GM10266 (cell line): ENCODE results near the gene MARK3.

ENCODE experiments used
- DNase-seq: peaks from one replicate; pipeline ENCODE4 v3.0.0; 2012; ENCODE audit errors: extremely low spot score
- CTCF ChIP-seq: IDR thresholded peaks from 2 replicates; pipeline ENCODE4 v1.5.1; 2012; ENCODE audit warnings: mild to moderate bottlenecking, low read depth; ENCODE audit not compliant: control insufficient read depth, insufficient read depth; ENCODE audit errors: missing control alignments

The MARK3 gene

GRCh38 chr14:103398427-103399195, 13.4 kb downstream of the MARK3 start:
- DNase-seq: no peak
- no peak for TF ChIP-seq CTCF

GRCh38 chr14:103400537-103400936, 15.3 kb downstream of the MARK3 start:
- no peak for DNase-seq
- no peak for TF ChIP-seq CTCF

GRCh38 chr14:103401223-103402214, 16.3 kb downstream of the MARK3 start:
- DNase-seq: no peak
- no peak for TF ChIP-seq CTCF

GRCh38 chr14:103402695-103403094, 17.5 kb downstream of the MARK3 start:
- DNase-seq: no peak
- no peak for TF ChIP-seq CTCF

- no peak for DNase-seq
- TF ChIP-seq CTCF: no peak
Observed at GRCh38 chr14:103404032-103404918, 19.1 kb downstream of the MARK3 start.

- TF ChIP-seq CTCF: no peak
- no peak for DNase-seq
Observed at GRCh38 chr14:103404920-103405319, 19.7 kb downstream of the MARK3 start.
